Mononuclear cell (primary cell): ENCODE measurements around the gene PEMT. TPM values are rescaled to one million over a fixed set of nuclear protein-coding genes. Genes with fewer than 3 reads are reported as not detected.

Source experiments
- H3K27me3 ChIP-seq: 2 replicates; pipeline ENCODE4 v1.6.0; 2011; ENCODE audit warnings: low read length, control low read depth; ENCODE audit not compliant: insufficient read depth
- H3K4me1 ChIP-seq: 2 replicates; pipeline ENCODE4 v1.5.1; 2011; ENCODE audit warnings: mild to moderate bottlenecking, low read length, control low read depth; ENCODE audit not compliant: insufficient read depth
- H3K4me3 ChIP-seq: 2 replicates; pipeline ENCODE4 v1.5.1; 2011; ENCODE audit warnings: mild to moderate bottlenecking, low read length, moderate library complexity
- H3K9me3 ChIP-seq: 2 replicates; pipeline ENCODE4 v1.5.1; 2011; ENCODE audit warnings: low read depth, mild to moderate bottlenecking, control low read depth, low read length
- total RNA-seq: library from RNA; depleted of rRNA; stranded (reverse); fragments of >200 nt; gene quantifications from one replicate; pipeline ENCODE4 v1.2.3, GENCODE V29; 2012

PEMT gene
- total RNA-seq, 1 donor: 13.9 TPM

DNA sequence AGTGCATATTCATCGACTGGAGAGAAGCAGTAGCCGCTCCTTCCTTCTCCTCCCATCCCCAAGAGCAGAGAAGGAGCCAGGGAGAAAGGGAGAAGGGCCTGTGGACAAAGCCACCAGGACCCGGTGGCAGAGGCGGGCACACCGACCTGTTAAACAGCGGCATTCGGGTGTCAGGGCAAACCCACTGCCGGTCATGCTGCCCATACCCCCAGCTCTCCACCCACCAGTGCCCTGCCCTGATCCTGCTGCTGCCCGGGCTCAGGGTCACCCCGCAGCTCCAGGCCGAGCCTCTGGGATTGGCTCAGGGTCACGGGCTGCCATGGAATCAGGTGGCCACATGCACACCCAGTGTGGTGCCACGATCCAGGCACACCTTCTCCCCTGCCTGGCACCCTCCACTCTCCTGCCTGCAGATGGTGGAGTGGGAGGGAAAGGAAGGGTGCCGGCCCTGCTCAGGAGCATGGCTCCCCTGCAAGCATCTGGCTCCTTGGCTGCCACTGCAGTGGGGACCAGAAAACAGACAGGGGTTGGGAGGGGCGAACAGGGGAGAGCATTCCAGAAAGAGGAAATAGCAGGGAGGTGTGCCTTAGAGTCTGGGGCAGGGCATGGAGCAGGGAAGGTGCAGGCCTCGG, 77.0 kb downstream of the PEMT start:
- Histone ChIP-seq H3K4me1 (no peaks in the 10 kb centered on the region), H3K9me3 (no peaks in the 10 kb centered on the region), H3K27me3 (no peaks in the 10 kb centered on the region), H3K4me3 (no peak overlapping the region)

DNA sequence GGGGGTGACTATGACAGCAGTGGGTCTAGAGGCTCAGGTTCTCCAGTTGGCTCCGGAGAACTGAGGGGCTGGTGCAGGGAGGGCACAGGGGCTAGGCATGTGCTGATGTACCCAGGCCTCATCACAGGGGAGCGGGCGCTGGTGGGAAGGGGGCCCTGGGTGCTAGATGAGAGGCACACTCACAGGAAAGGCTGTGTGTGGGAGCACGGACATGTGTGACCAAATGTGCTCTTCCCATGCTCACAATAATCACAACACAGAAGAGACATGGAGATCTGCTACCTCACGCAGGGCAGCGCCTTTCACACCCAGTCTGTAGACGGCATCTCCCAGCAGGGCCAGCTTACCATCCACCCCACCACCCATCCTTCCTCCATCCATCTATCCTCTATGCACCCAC, 77.9 kb downstream of the PEMT start:
- no peak overlapping the region for H3K4me3 ChIP-seq
- no peaks in the 10 kb centered on the region for H3K27me3 ChIP-seq
- H3K4me1 ChIP-seq: no peaks in the 10 kb centered on the region
- H3K9me3 ChIP-seq: no peaks in the 10 kb centered on the region

DNA sequence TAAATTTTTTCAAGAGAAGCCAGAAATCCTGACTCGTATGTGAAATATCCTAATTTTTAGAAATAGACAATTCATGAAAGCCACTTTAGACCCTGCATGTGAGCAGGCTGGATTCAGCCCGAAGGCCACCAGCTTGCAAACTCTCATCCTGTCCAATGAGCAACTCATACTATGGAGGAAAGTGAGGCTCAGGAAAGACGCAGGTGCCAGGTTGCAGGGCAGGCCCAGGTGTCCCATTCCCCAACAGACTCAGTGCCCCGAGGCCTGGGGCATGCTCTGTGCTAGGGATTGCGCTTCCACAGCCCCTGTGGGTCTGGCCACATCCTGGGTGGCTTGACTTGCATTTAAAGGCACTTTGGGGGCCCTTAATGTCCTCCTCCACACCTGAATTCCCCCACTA, 78.6 kb downstream of the PEMT start:
- Histone ChIP-seq H3K9me3 (no peaks in the 10 kb centered on the region), H3K4me1 (no peaks in the 10 kb centered on the region), H3K27me3 (no peaks in the 10 kb centered on the region), H3K4me3 (no peak overlapping the region)

DNA sequence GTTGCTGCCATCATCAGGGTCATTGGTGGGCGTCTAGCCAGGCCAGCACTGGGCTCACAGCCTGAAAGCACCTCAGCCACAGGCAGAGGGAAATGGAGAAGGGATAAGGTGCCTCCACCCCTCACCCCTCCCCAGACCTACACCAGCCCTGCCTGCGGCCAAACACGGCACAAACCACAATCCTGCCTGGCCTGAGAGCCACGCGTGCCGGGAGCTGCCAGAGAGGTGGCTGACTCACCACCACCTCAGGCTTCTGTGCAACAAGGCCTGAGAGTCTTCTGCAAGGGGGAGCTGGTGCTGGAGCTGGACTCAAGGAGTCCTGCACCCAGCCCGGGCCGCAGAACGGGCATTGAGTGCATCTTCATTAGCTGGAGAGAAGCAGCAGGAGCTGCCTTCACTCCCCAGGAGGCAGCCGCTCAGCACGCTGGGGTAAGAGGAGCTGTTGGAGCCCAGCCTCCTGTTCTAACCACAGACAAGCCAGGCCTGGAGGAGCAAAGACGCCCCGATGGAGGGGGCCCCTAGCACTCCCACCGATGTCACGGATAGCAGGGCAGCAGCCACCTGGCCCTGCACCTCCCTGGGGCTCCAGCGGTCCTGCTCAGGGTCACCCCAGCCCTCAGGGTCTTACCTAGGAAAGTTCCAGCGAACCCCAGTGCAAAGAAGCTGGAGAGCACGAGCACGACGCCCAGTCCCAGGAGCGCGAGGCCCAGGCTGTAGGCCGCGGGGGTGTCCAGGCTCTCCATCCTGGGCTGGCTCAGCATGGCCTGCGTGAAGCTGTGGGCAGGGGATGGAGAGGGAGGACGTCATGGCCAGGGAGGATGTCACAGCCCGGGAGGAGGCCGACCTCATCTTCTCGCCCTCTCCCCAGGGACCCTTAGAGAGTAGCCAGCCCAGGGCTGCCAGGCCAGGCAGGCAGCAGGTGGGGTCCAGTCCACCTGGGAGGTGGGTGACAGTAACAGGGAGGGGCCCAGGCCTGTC, 79.3 kb downstream of the PEMT start:
- Histone ChIP-seq H3K4me3 (no peak overlapping the region), H3K27me3 (no peaks in the 10 kb centered on the region), H3K9me3 (no peaks in the 10 kb centered on the region), H3K4me1 (no peaks in the 10 kb centered on the region)

DNA sequence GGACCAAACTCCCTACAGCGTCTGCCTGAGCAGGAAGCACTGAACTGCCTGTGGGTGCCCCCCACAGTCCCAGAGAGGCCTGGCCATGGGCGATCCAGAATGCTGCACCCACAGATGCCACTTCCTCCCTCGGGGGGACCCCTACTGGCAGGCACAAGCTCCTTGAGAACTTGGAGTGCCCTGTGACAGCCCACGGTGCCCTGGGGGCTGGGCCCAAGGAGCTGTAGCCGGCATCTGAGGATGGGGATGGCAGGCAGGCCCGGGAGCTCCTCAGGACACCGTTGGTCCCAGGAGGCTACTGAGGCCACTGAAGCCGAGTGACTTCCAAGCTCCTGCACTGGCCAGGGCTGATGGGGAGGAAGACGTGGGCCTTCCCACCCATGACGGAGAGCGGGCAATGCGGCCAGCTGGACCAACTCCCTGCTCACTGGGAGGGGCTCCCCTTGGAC, 80.2 kb downstream of the PEMT start:
- Histone ChIP-seq H3K27me3 (no peaks in the 10 kb centered on the region), H3K4me3 (no peak overlapping the region), H3K9me3 (no peaks in the 10 kb centered on the region), H3K4me1 (no peaks in the 10 kb centered on the region)

DNA sequence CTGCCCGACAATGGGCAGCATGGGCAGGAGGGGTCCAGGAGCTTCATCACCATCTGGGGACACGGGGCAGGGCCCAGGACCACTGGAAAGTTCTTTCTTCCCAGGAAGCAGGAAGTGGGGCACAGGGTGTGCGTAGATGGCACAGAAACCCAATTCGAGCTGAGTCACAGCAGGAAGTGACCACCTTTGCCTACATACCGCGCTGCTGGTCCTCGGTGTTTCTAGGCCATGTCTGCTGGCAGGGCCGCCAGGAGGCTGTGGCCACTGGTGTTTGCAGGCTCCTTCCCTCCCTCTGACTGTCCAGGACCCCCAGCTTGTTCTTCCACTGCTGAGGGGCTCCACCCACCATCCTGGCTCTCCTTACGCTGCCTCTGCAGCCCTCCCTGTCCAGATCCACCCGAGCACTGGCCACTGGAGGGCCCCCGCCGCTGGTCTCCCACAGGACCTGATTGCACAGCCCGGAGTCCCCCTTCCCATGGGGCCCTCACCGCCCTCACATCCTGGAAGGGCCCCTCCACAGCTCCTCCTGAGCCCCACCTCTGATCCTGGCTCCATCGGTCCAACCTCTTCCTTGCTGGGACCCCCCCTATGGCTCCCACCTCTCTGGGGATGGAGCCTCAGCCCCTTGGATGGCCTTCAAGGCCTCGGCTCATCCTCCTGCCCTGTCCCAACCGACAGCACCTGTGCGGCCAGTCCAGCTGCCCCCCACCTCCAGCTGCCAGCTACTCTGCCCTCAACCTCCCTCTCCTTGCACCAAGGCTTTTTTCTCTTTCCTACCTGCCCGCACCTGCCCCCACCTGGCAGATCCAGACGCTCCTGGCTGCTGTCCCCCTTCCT, 80.8 kb downstream of the PEMT start:
- Histone ChIP-seq H3K4me3 (no peak overlapping the region), H3K4me1 (no peaks in the 10 kb centered on the region), H3K9me3 (no peaks in the 10 kb centered on the region), H3K27me3 (no peaks in the 10 kb centered on the region)

DNA sequence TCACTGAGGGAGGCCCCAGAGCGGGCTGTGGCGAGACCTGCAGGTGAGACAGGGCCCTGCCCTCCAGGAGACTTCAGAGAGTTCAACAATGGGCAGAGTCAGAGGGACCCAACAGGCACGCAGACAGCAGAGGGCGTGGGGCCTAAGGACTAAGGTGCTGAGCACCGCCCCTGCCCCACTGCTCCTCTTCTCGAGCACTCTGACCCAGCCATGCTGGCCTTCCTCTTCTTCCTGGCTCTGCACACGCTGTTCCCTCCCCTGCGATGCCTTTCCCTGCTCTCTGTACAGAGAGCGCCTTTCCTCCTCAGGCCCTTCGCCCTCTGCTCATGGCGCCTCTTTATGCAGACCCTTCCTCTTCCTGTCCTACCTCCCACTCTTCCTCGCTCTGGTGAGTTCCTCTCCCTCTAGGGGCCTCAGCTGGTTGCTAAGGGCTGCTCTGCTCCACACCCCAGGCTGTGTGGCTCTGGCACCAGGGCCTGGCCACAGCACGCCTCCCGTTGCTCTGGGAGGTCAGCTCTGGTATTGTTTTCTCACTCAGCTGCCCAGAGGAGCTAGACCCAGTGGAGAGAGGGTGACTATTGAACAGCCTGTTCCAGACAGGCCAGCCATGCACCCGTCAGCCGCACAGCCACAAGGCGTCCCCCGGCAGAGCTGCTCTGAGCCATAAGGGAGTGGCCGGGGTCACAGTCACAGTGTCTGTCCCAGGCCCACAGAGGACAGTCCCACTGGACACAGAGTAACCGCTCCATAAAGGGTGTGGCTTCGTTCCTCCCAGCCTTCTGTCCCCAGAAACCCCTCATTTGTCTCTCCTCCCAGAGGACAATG, 81.7 kb downstream of the PEMT start:
- H3K9me3 ChIP-seq: no peaks in the 10 kb centered on the region
- H3K27me3 ChIP-seq: no peaks in the 10 kb centered on the region
- H3K4me3 ChIP-seq: no peak overlapping the region
- H3K4me1 ChIP-seq: no peaks in the 10 kb centered on the region

DNA sequence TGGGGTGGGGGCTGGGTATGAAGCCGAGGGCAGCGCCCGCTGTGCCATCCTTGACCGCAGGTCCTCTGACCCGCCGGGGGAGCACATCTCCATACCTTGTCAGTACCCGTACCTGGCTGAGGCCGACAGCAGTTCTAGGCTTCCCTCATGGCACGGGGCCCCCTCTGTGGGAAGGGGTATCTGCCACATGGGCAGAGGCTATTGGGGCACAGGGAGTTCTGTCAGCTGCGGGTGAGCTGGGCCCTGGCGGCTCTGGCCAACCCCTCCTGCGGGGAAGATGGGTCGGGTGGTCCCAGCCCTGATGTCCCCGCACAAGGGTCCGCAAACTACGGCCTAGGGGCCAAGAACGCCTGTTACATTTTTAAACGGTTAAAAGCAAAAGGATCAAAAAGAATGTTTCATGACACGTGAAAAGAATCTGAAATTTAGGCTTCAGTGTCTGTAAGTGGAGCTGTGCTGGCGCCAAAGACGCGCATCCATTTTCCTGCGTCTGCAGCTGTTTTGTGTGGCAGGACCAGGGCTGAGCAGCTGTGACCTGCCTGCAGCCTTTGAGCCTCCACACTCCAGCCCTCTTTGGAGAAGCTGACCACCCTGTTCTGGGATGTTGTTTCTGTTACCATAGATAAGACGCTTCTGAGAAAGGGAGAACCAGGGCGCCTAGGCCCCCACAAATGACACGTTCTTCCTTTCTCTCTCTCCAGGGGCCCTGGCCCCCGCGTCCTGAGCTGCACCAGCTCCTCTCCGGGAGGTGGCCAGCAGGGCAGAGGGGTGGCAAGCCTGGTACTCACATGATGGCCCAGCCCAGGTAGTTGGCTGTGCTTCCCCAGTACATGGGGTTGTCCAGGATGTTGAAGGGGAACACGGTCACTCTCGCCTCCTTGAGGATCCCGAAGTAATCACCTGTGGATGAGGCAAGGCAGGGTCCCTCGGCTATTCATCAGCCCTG, 82.6 kb downstream of the PEMT start:
- H3K4me3 ChIP-seq: no peak overlapping the region
- H3K4me1 ChIP-seq: no peaks in the 10 kb centered on the region
- H3K27me3 ChIP-seq: no peaks in the 10 kb centered on the region

DNA sequence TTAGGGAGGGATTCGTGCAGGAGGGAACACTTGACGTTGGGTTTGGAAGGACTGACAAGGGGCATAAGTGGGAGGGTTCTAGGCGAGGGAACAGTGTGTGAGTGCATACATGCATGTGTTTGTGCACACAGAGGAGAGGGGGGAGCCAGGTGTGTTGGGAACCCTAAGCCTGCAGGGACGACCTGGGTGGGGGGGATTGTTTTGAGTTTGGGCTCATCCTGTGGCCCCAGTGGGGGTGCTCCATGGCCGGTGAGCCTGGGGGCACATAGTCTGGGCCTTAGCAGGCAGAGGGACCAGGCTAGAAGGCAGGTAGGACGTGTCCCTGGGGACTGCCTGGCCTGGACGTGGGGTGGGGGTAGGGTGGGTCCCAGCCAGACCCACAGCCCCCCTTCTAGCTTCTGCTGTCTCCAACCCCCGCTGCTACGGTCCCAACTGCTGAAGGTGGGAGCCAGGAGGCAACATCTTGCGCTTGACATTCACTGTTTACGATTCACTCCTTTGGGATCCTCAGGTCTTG, 83.4 kb downstream of the PEMT start:
- Histone ChIP-seq H3K27me3 (no peaks in the 10 kb centered on the region), H3K4me1 (no peaks in the 10 kb centered on the region), H3K9me3 (no peaks in the 10 kb centered on the region), H3K4me3 (no peak overlapping the region)

More for the DNA sequence above, 82.6 kb downstream of the PEMT start:
- H3K9me3 ChIP-seq: no peaks in the 10 kb centered on the region

DNA sequence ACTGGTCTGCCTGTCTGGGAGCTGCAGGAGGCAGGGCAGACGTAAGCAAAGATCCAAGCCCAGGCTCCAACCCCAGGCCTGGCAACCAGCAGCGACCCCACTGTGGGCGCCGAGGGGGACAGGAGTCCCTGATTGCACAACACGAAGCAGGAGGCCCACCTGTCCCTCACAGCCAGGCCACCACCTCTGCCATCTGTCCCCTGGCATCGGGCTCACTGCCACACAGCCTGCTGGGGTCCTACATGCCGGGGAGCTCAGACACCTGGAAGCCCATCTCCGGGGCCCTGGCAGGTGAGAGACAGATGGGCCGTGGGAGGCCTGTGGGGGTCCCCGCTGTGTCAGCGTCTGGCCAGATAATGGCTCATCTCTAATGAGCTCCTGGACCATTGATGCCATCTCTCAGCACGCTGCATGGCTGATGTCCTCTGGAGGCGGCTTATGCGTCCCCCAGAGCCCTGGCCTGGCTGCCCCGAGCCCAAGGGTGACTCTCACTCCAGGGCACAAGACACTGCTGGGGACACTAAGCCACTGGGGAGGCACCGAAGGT, 84.0 kb downstream of the PEMT start:
- Histone ChIP-seq H3K4me1 (no peaks in the 10 kb centered on the region), H3K4me3 (no peak overlapping the region), H3K27me3 (no peaks in the 10 kb centered on the region), H3K9me3 (no peaks in the 10 kb centered on the region)

DNA sequence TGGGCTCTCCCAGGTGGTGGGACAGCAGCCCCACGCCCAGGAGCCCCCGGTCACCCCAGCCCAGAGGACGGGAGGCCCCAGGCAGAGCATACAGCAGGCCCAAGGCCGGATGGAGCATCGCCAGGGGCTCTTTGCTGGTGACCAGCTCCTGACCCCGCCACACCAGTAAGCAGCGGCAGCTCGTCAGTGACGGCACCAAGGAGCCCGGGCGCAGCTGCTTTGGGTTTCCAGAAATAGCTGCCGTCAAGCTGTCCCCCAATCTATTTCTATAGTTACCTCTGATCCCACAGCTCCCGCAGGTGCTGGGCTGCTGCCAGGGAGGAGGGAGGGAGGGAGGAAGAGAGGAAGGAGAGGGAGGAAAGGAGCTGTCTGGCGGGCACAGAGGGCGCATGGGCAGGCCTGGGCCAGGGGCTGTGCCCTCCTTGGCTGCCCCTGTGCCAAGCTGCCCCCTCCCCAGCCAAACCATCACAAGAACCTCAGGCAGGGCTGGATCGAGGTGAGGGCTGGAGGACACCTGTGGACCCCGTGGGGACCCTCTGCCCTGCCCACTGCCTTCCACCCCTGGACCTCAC, 84.5 kb downstream of the PEMT start:
- Histone ChIP-seq H3K4me3 (no peak overlapping the region), H3K4me1 (no peaks in the 10 kb centered on the region), H3K9me3 (no peaks in the 10 kb centered on the region), H3K27me3 (no peaks in the 10 kb centered on the region)

DNA sequence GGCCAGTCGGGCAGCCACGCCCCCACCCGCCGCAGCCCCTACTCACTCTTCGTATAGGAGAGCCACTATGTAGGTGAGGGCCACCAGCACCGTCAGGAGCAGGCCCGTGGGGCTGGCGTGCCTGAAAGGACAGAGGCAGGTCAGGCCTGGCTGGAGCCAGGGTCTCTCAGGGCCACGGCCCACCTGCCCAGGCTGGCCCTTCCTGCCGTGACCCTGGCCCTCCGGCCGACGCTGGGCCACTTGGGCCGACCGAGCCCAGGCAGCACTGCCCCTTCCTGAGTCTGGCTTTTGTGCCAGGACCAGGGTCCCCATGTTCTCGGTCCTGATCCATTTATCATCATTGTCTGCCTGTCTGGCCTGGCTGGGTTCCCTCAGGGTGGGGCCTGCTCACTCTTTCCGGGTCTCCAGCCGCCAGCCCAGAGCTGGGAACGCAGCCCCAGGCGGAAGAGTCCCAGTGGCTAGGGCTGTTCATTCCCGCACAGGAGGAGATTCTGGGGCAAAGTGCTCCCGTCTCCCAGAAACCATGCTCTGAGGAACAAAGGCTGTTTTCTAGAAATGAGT, 85.2 kb downstream of the PEMT start:
- Histone ChIP-seq H3K4me3 (no peak overlapping the region), H3K9me3 (no peaks in the 10 kb centered on the region), H3K27me3 (no peaks in the 10 kb centered on the region), H3K4me1 (no peaks in the 10 kb centered on the region)
